DMS153 (cell line): ENCODE measurements around the gene ATG7.
"Not testable (repeated sequence)": the region's sequence is repeated elsewhere in the genome, so short reads cannot be mapped to it uniquely, and the experiment has no call there.

Experiments used
- DNase-seq: peaks from one replicate; lab custom pipeline; 2025; lab: John Stamatoyannopoulos, UW

ATG7 gene

GRCh38 chr3:11254876-11255275, 17.3 kb upstream of the ATG7 start:
- DNase-seq = no peak

- DNase-seq = not testable (repeated sequence)
These were observed 16.7 kb upstream of the ATG7 start for GRCh38 chr3:11255537-11255936.

GRCh38 chr3:11258958-11259357, 13.2 kb upstream of the ATG7 start:
- DNase-seq = no peak

GRCh38 chr3:11260460-11260859, 11.7 kb upstream of the ATG7 start:
- DNase-seq = no peak

- no peak for DNase-seq
These were observed 3.2 kb upstream of the ATG7 start for GRCh38 chr3:11269007-11269406.

- DNase-seq = no peak
These were observed 843 bp downstream of the ATG7 start for GRCh38 chr3:11272906-11273574.

- no peak for DNase-seq
These were observed 1.7 kb downstream of the ATG7 start for GRCh38 chr3:11273891-11274291.

- DNase-seq = no peak
These were observed 2.5 kb downstream of the ATG7 start for GRCh38 chr3:11274566-11275142.

GRCh38 chr3:11275926-11276325, 3.7 kb downstream of the ATG7 start:
- DNase-seq = no peak

GRCh38 chr3:11276901-11277300, 4.7 kb downstream of the ATG7 start:
- DNase-seq = no peak

- no peak for DNase-seq
These were observed 10.3 kb downstream of the ATG7 start for GRCh38 chr3:11282250-11283138.

GRCh38 chr3:11283139-11283475, 10.9 kb downstream of the ATG7 start:
- DNase-seq = no peak

GRCh38 chr3:11284011-11284410, 11.8 kb downstream of the ATG7 start:
- DNase-seq = no peak

- no peak for DNase-seq
These were observed 13.3 kb downstream of the ATG7 start for GRCh38 chr3:11285471-11285870.

GRCh38 chr3:11287404-11287803, 15.2 kb downstream of the ATG7 start:
- DNase-seq = no peak

GRCh38 chr3:11288021-11288491, 15.9 kb downstream of the ATG7 start:
- no peak for DNase-seq

- no peak for DNase-seq
These were observed 16.8 kb downstream of the ATG7 start for GRCh38 chr3:11288786-11289637.

GRCh38 chr3:11289864-11290263, 17.7 kb downstream of the ATG7 start:
- no peak for DNase-seq

- DNase-seq = no peak
These were observed 18.8 kb downstream of the ATG7 start for GRCh38 chr3:11290743-11291680.

GRCh38 chr3:11291808-11292207, 19.6 kb downstream of the ATG7 start:
- DNase-seq = no peak

- DNase-seq = no peak
These were observed 24.9 kb downstream of the ATG7 start for GRCh38 chr3:11297126-11297525.
